Parathyroid adenoma (tissue), 2 donors: ENCODE results near the gene CDA.
"Not testable (repeated sequence)": the region's sequence is repeated elsewhere in the genome, so short reads cannot be mapped to it uniquely, and the experiment has no call there.

Source experiments
- H2AFZ ChIP-seq: fragments of 300-600 bp; sonication (generic); one replicate; pipeline ENCODE4 v1.7.0; 2017; ENCODE audit warnings: antibody characterized with exemption, mild to moderate bottlenecking
- H3K27ac ChIP-seq: fragments of 300-600 bp; sonication (generic); one replicate; pipeline ENCODE4 v1.7.0; 2017
- H3K27me3 ChIP-seq: fragments of 300-600 bp; sonication (generic); one replicate; pipeline ENCODE4 v1.7.0; 2017; ENCODE audit warnings: low read length; ENCODE audit not compliant: control insufficient read depth, insufficient read depth
- H3K36me3 ChIP-seq: fragments of 300-600 bp; sonication (generic); one replicate; pipeline ENCODE4 v1.7.0; 2017; ENCODE audit warnings: low read length; ENCODE audit not compliant: control insufficient read depth, insufficient read depth
- H3K4me1 ChIP-seq: fragments of 300-600 bp; sonication (generic); one replicate; pipeline ENCODE4 v1.7.0; 2017; ENCODE audit warnings: control low read depth
- H3K4me2 ChIP-seq: fragments of 300-600 bp; sonication (generic); one replicate; pipeline ENCODE4 v1.7.0; 2017; ENCODE audit warnings: low read length
- H3K4me3 ChIP-seq: fragments of 300-600 bp; sonication (generic); one replicate; pipeline ENCODE4 v1.7.0; 2017; ENCODE audit warnings: low read depth, low read length
- H3K79me2 ChIP-seq: fragments of 300-600 bp; sonication (generic); one replicate; pipeline ENCODE4 v1.7.0; 2017; ENCODE audit warnings: control low read depth
- H3K9ac ChIP-seq: fragments of 300-600 bp; sonication (generic); one replicate; pipeline ENCODE4 v1.7.0; 2017; ENCODE audit warnings: mild to moderate bottlenecking
- H3K9me3 ChIP-seq: fragments of 300-600 bp; sonication (generic); one replicate; pipeline ENCODE4 v1.7.0; 2017; ENCODE audit warnings: low read length; ENCODE audit not compliant: control insufficient read depth
- CTCF ChIP-seq: fragments of 300-600 bp; sonication (generic); IDR thresholded peaks from one replicate; pipeline ENCODE4 v1.7.0; 2017; ENCODE audit warnings: antibody characterized with exemption, mild to moderate bottlenecking
- donor health status: primary hyperparathyroidism.

The CDA gene

GRCh38 chr1:20603504-20604464, 14.9 kb downstream of the CDA start:
- no peaks in the 10 kb centered on the region for H3K4me1 ChIP-seq
- H3K79me2 ChIP-seq, result no peaks in the 10 kb centered on the region

GRCh38 chr1:20604678-20605077, 15.8 kb downstream of the CDA start:
- Histone ChIP-seq H3K9me3 (no peaks in the 10 kb centered on the region), H3K27ac (no peak overlapping the region), H3K9ac (no peak overlapping the region), H3K4me1 (no peaks in the 10 kb centered on the region), H3K4me2 (no peak overlapping the region), H3K27me3 (no peaks in the 10 kb centered on the region), H2AFZ (no peak overlapping the region), H3K4me3 (no peak overlapping the region), H3K36me3 (no peaks in the 10 kb centered on the region), H3K79me2 (no peaks in the 10 kb centered on the region)
- no peak for TF ChIP-seq CTCF

More at GRCh38 chr1:20603504-20604464, 14.9 kb downstream of the CDA start:
- no peak overlapping the region for H2AFZ ChIP-seq
- no peak overlapping the region for H3K4me2 ChIP-seq
- no peak for TF ChIP-seq CTCF
- H3K4me3 ChIP-seq, result no peak overlapping the region
- H3K27ac ChIP-seq, result no peak overlapping the region
- no peaks in the 10 kb centered on the region for H3K27me3 ChIP-seq
- H3K9ac ChIP-seq, result no peak overlapping the region
- no peaks in the 10 kb centered on the region for H3K36me3 ChIP-seq
- H3K9me3 ChIP-seq, result no peaks in the 10 kb centered on the region

DNA sequence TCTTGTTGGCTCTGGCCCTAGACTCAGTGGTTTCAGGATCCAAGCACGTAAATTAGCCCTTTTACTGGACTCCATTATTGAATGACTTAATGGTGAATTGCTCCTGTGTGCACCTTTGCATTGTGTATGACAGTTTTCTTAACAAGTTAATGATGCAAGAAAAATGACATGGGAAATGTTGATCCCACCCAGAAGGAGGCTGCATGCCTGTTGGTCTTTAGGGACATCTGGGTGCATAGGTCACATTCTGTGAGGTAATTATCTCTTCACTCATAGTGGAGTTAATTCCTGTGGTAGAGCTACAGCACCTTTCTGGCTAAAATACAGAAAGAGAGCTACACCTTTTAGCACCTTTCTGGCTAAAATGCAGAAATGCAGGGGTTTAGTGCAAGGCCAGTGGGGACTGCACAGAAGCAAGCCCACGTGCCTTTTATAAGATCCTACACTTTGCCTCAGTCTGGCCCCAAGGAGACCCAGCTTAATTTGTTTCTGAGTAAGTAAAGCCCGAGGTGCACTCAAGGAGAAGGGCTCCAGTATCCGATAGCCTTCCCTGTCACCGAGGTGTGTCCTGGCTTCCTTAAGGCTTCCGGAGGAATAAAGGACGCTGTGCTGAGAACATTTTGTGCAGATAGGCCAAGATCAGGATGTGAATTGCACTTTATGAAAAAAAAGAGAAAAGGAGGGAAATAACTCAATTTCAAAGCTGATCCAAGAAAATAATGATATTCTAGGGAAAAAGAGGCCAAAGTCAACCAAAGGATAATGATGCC, 18.1 kb downstream of the CDA start:
- H3K4me1 ChIP-seq, H3K4me3 ChIP-seq, H3K9me3 ChIP-seq, H3K9ac ChIP-seq, H3K27me3 ChIP-seq, H3K36me3 ChIP-seq, H3K79me2 ChIP-seq, H3K4me2 ChIP-seq, H2AFZ ChIP-seq: not testable (repeated sequence)
- peak overlapping the region; percentile 44 for H3K27ac ChIP-seq

GRCh38 chr1:20609541-20609940, 20.6 kb downstream of the CDA start:
- Histone ChIP-seq H3K9ac (no peak overlapping the region), H3K79me2 (no peaks in the 10 kb centered on the region), H3K27ac (no peak overlapping the region), H3K36me3 (no peaks in the 10 kb centered on the region), H3K4me1 (peaks cover 6% of the 10 kb centered on the region), H3K4me3 (no peak overlapping the region), H3K4me2 (no peak overlapping the region), H2AFZ (no peak overlapping the region), H3K27me3 (no peaks in the 10 kb centered on the region), H3K9me3 (no peaks in the 10 kb centered on the region)
- TF ChIP-seq CTCF, result no peak

DNA sequence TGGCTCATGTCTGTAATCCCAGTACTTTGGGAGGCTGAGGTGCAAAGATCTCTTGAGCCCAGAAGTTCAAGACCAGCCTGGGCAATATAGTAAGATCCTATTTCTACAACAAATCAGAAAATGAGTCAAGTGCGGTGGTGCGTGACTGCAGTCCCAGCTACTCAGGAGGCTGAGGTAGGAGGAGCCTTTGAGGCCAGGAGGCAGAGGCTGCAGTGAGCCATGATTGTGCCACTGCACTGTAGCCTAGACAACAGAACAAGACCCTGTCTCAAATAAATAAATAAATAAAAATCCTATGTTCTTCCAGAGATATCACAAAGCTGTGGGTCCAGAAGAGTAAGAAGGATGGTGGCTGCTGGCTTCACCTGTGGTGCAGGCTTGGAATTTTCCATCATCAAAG, 22.1 kb downstream of the CDA start:
- no peak for TF ChIP-seq CTCF
- peaks cover 6% of the 10 kb centered on the region for H3K4me1 ChIP-seq
- no peaks in the 10 kb centered on the region for H3K9me3 ChIP-seq
- H3K79me2 ChIP-seq, result no peaks in the 10 kb centered on the region
- no peaks in the 10 kb centered on the region for H3K27me3 ChIP-seq
- H3K4me2 ChIP-seq, result no peak overlapping the region
- H3K4me3 ChIP-seq, result no peak overlapping the region
- H3K9ac ChIP-seq, result no peak overlapping the region
- no peaks in the 10 kb centered on the region for H3K36me3 ChIP-seq
- H2AFZ ChIP-seq, result no peak overlapping the region
- H3K27ac ChIP-seq, result no peak overlapping the region
